ENCODE results near the gene RXRB.

RXRB gene

GRCh38 chr6:33206027-33206863, 5.8 kb upstream of the RXRB start:
- Histone ChIP-seq H3K27ac (ENCODE audit: low read depth, low read length, poor library complexity, severe bottlenecking) (no peak overlapping the region), H3K27me3 (ENCODE audit: insufficient read depth, low read length) (no peaks in the 10 kb centered on the region), H3K9me3 (ENCODE audit: low read length) (no peaks in the 10 kb centered on the region), H3K36me3 (ENCODE audit: insufficient read depth, low read length) (peaks cover 38% of the 10 kb centered on the region; the same call in 1 of the 2 replicates), H3K4me3 (ENCODE audit: low read depth, low read length, poor library complexity, severe bottlenecking) (no peak overlapping the region), H3K79me2 (ENCODE audit: insufficient read depth, low read length) (no peaks in the 10 kb centered on the region), H3F3A (ENCODE audit: insufficient read depth, low read length) (0 out of 2 replicates have a peak, but pooled peaks cover 4% of the 10 kb centered on the region), H3K4me2 (ENCODE audit: low read length) (no peak overlapping the region), H2AFZ (ENCODE audit: low read length) (no peak overlapping the region), H3K9me2 (ENCODE audit: low read depth, low read length) (no peaks in the 10 kb centered on the region), H3K9ac (ENCODE audit: low read length) (no peak overlapping the region; the same call in 1 of the 2 replicates), H4K20me1 (ENCODE audit: insufficient read depth, low read length) (no peaks in the 10 kb centered on the region), H3K4me1 (ENCODE audit: insufficient read depth, low read length, severe bottlenecking) (peaks cover 44% of the 10 kb centered on the region)
- TF ChIP-seq EZH2 (IDR thresholded peaks at IDR 0.05; ENCODE audit: borderline replicate concordance, low read length) (no peak), CTCF (IDR thresholded peaks at IDR 0.05; ENCODE audit: low read length) (no peak)

GRCh38 chr6:33205191-33206026, 4.9 kb upstream of the RXRB start:
- Histone ChIP-seq H4K20me1 (ENCODE audit: insufficient read depth, low read length) (no peaks in the 10 kb centered on the region), H3K36me3 (ENCODE audit: insufficient read depth, low read length) (peaks cover 33% of the 10 kb centered on the region; the same call in 1 of the 2 replicates), H3K9me3 (ENCODE audit: low read length) (no peaks in the 10 kb centered on the region), H3K79me2 (ENCODE audit: insufficient read depth, low read length) (no peaks in the 10 kb centered on the region), H3K4me1 (ENCODE audit: insufficient read depth, low read length, severe bottlenecking) (peaks cover 46% of the 10 kb centered on the region), H3F3A (ENCODE audit: insufficient read depth, low read length) (0 out of 2 replicates have a peak, but pooled peaks cover 4% of the 10 kb centered on the region), H3K4me2 (ENCODE audit: low read length) (peak overlapping the region; percentile 86), H3K27me3 (ENCODE audit: insufficient read depth, low read length) (no peaks in the 10 kb centered on the region), H3K9me2 (ENCODE audit: low read depth, low read length) (no peaks in the 10 kb centered on the region), H3K27ac (ENCODE audit: low read depth, low read length, poor library complexity, severe bottlenecking) (no peak overlapping the region), H3K4me3 (ENCODE audit: low read depth, low read length, poor library complexity, severe bottlenecking) (peak overlapping the region; percentile 90), H3K9ac (ENCODE audit: low read length) (peak overlapping the region; percentile 86), H2AFZ (ENCODE audit: low read length) (no peak overlapping the region)
- peak; percentile 42; the same call in 1 of the 2 replicates for TF ChIP-seq CTCF (IDR thresholded peaks at IDR 0.05; ENCODE audit: low read length)
- no peak for TF ChIP-seq EZH2 (IDR thresholded peaks at IDR 0.05; ENCODE audit: borderline replicate concordance, low read length)

GRCh38 chr6:33204415-33205190, 4.1 kb upstream of the RXRB start, which contains the start of gene HSD17B8:
Gene HSD17B8 (plus strand): TSS chr6:33204655. CDS start chr6:33204669, 14 bp downstream.
- TF ChIP-seq CTCF (IDR thresholded peaks at IDR 0.05; ENCODE audit: low read length) (no peak), EZH2 (IDR thresholded peaks at IDR 0.05; ENCODE audit: borderline replicate concordance, low read length) (no peak)
- Histone ChIP-seq H3K9ac (ENCODE audit: low read length) (peak within 1 kb of the TSS; percentile 86), H3K4me2 (ENCODE audit: low read length) (peak within 1 kb of the TSS; percentile 86), H3K9me2 (ENCODE audit: low read depth, low read length) (no peaks in the 10 kb centered on the region), H3K36me3 (ENCODE audit: insufficient read depth, low read length) (peaks cover 25% of the 10 kb centered on the region; the same call in 1 of the 2 replicates), H3K27me3 (ENCODE audit: insufficient read depth, low read length) (no peaks in the 10 kb centered on the region), H3K9me3 (ENCODE audit: low read length) (no peaks in the 10 kb centered on the region), H2AFZ (ENCODE audit: low read length) (no peak within 1 kb of the TSS), H3K79me2 (ENCODE audit: insufficient read depth, low read length) (no peaks in the 10 kb centered on the region), H3K4me1 (ENCODE audit: insufficient read depth, low read length, severe bottlenecking) (peaks cover 47% of the 10 kb centered on the region), H3K4me3 (ENCODE audit: low read depth, low read length, poor library complexity, severe bottlenecking) (peak within 1 kb of the TSS; percentile 90), H3F3A (ENCODE audit: insufficient read depth, low read length) (0 out of 2 replicates have a peak, but pooled peaks cover 4% of the 10 kb centered on the region), H4K20me1 (ENCODE audit: insufficient read depth, low read length) (no peaks in the 10 kb centered on the region), H3K27ac (ENCODE audit: low read depth, low read length, poor library complexity, severe bottlenecking) (no peak within 1 kb of the TSS)
